CMK (cell line): ENCODE measurements around the gene SLC5A6.

Experiments
- DNase-seq: peaks from one replicate; pipeline ENCODE4 v3.0.0-alpha.2; 2010; ENCODE audit warnings: low read depth

SLC5A6 gene

DNA sequence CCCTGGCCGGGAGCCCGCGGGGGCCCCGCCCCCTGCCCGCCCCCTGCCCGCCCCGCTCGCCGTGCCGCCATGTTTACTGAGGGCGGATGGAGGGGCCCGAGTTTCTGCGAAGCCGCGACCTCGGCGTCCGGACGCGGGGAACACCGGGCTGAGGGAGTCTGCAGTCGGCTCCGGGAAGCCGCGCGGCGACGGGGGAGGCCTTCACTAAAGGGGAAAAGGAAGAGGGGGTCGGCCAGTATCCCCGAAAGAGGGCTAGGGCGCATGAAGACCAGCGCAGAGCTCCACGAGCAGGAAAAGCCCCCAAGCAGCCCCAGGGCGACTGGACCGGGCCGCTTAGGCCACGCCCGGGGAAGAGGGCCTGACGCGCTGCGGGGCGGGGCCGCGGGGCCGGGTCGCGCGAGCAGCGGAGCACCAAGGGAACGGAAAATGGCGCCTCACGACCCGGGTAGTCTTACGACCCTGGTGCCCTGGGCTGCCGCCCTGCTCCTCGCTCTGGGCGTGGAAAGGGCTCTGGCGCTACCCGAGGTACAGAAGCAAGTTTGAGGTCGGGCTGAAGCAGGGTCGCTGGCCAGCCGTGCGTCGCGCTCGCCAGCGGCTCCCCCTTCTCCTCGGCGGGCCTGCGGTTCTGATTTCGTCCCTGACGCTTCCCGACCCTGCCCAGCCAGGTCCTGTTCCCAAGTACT, at the start of gene SLC5A6, which contains the start of gene ATRAID:
TSS of gene SLC5A6 (minus strand) at position 326 of the 683 bp plus-strand sequence. CDS start 4,618 bp downstream, outside the sequence.
TSS of gene ATRAID (plus strand) at position 99 of the 683 bp plus-strand sequence. CDS start at position 427, 328 bp downstream.
- DNase-seq = peak; percentile 77

DNA sequence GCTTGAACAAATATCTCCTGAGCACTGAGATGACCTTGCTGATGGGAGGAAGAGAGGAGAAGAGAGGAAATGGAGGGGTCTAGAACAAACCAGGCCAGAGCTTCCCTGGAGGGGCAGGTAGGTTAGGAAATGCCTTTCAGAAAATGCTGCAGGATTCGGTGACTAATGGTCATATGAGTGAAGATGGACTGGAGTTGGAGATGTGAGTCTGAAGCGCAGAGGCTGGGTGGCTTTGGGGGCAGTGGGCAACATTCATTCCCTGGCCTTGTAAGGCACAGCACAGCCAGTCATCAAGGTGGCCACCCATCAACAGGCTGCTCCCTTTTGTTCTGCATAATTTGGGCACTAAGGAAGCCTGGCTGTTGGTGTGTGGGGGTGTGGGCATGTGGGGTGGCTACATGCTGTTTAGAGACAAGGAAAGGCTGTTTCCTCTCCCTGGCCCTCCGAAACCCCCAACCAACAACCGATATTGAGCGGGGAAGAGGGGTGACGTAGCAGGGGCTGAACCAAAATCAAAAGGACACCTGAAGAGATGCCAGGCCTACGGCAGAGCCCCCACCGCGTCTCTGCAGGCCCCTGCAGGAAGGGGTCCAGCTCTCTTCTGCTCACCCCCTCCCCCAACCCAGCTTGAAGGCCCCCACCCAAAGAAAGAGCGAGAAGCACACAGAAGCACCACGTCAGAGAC, 49.3 kb upstream of the SLC5A6 start:
- DNase-seq = no peak

DNA sequence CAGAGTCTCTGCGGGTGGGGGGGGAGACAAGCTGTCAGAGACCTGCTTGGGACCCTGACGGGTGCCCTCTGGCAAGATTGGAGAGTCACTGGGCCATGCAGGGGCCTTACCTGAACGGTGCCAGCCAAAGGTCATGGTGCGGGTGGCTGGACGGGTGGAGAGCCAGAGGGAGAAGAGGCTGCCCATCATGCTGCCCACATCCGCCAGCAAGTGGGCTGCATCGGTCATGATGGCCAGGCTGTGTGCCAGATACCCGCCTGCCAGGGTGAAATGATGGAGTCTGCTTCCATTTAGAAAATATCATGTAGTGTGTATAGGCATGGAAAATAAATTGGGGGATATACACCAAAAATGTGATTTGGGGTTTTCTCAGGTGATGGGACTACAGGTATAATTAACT, 46.0 kb upstream of the SLC5A6 start:
- DNase-seq = no peak

DNA sequence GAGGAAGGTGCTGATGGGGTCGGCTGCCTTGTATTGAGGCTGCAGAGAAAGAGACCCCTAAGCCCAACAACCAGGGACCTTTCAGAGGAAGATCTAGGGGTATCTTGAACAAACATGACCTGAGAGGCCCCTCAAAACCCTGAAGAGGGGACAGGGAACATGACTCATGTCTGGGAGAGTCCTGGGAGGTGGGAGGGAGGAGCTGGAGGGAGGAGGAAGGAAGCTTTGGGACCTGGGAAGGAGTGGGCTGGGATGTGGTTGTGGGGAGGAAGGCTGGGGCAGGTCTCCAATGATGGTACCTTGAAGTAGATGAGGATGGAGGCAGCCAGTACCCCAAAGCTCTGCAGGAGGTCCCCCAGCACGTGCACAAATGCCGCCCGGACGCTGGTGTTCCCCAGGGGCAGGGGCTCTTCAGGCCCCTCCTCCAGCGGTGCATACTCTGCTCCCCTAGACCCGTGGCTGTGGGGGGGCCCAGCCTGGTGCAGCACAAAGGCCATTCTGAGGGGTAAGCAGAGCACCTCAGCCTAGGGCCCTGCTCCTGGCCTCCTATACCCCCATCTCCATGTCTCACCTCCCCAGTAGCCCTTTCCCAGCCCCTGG, 44.9 kb upstream of the SLC5A6 start:
- DNase-seq = no peak

DNA sequence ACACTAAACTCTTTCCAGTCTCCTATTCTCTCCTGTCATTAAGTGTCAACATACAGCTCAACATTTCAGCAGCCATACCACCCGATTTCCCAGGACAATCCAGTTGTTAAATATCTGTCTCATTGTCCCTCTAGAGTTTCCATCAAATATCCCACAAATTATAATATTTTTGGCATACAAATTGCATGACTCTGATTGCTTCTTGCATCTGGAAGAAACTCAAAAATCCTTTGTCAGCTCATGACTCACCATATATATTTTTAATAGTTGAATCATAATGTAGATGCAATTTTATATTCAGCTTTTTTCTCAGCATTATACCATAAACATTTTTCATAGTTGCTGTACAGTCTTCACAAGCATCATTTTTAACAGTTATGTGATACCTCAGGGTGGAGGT, 43.6 kb upstream of the SLC5A6 start:
- no peak for DNase-seq

DNA sequence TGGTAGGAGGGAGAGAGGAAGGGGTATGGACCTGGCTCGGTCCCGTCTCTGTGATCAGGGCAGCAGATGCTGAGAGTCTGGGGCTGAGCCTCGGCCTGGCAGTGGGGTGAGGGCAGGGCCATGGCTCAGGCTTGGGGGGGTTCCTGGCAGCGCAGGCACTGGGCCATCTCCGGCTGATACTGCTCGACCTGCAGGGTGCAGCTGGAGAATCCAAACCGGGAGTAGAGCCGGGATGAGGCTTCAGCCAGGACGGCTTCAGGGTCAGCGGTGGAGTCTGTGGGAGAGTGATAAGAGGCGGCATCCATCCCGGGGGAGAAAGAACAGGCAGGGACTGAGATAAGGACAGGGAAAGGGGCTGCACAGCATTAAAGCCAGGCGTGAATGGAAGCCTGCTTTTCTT, 43.1 kb upstream of the SLC5A6 start:
- DNase-seq = no peak

DNA sequence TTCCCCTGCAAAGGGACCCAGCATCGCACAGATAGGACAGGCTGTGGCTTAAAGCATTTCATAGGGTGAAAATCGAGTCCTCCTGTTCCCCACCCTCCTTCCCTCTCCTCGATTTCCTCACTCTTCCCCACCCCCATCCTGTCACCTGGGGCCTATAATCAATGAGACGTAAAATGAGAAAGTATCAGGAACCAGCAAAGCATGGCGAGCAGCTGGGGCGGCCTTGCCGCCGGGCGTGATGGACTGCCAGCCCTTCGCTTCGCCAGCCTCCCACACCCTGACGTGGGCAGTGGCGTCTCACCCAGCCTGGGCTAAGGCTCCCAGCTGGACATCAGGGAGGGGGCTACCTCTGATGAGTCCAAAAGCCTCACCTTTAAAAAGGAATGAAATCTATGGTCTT, 39.7 kb upstream of the SLC5A6 start:
- DNase-seq = no peak

DNA sequence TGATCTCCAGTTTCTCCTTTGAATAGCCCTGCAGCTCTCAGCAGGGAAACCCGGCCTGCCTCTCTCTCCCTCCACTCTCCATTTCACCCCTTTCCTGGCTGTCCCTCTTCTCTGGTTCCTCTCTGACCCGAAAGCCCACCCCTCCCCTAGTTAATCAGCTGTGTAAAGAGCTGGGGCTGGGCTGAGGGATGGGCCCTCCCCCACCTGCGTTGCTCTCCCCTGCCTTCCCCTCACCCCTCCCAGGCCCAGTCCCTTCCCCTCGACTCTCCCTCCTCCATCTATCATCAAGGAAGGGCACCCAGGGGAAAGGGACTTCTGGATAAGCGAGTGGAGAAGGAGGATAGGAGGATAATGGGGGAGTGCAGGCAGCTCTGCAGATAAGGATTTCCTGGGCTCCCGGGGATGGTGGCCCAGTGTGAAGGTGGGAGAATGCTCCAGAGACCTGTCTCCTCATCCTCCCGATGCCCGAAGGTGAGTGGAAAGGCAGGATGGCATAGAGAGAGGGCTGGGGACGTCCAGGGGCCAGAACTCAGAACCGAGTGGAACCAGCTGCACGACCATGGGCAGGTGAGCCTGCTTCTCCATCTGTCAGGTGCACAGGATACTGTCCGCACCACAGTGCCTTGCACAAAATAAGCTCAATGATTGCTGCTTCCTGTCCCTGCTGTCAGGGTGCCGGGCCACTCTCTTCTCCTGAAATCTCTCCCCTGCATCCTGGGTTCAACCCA, 38.7 kb upstream of the SLC5A6 start:
- no peak for DNase-seq

DNA sequence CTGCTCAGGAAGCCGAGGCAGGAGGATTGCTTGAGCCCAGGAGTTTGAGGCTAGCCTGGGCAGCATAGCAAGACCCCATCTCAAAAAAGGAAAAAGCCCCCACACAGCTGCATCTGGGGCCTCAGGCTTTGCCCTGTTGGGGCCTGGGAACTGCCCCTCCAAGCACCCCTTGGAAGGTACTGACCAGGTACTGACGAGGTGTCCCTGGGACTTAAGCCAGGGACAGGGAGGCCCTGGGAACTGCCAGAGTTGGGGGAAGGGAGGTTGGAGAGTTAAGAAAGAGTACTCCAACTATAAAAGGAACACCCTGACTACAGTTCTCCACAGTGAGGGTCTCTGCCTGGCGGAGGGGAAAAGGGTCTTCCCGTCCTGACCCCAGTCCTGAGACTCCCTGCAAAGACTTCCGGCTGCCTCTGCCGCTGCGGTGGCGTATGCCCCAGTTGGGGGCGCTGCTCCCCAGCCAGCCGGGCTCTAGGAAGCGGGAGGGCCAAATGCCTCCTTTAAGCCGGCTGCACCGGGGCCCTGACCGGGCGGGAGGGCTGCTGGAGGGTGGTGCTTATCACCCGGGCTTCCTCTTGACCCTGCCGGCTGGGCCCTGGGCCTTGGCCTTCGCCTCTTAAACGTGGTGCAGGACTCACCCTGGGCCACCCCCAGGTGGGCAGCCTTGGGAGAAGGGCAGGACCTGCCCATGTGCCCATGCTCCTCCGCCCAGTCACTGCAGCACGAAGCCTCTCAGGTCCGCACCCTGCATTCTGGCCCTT, 38.0 kb upstream of the SLC5A6 start:
- DNase-seq = peak; percentile 50

DNA sequence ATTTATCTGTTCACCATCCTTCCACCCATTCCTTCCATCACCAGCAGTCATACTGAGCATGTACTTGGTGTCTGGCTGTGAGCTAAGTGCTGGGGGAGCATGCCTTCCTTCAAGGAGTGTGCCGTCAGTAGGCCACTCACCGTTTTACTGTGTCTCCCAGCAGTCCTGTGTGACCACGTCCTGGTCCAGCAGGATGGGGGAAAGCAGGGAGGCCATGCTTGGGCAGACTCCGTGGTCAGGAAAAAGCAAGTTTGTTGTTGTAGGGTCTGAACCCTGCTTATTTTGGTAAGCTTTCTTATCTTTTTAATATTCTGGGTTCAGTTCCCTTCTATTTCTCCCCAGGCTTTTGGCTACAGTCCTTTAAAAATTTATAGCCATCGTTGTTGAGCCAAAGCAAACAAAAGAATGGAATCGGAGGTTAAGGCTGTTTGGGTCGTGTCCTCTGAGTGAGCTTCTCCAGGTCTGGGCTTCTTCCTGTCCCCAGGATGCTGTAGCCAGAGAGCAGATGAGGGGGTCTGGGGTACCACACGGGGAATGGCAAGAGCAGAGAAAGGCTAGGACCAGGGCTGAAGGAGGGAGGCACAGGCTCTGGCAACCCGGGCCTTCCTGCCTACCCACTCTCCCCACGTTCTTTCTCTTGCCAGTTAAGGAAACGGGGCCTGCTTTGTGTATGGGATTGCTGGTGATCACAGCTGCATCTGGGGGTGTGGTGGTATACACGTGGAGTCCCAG, 37.3 kb upstream of the SLC5A6 start:
- DNase-seq = no peak

DNA sequence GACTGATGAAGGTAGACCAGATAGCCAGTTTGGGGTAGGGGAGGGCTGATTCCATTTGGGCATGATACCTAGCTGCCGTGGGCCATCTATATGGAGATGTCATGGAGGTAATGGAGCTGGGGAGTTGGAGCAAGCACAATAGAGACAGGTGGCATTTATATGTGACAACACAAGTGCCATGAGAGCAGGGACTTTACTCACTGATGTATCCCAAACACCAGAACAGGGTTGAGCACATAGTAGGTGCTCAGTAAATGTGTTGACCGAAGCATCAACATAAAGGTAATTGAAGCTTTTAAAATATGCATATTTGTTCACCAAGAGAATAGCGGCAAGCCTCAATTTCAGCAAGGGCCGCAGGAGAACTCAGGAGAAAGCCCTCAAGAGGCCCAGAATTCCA, 35.8 kb upstream of the SLC5A6 start:
- no peak for DNase-seq

DNA sequence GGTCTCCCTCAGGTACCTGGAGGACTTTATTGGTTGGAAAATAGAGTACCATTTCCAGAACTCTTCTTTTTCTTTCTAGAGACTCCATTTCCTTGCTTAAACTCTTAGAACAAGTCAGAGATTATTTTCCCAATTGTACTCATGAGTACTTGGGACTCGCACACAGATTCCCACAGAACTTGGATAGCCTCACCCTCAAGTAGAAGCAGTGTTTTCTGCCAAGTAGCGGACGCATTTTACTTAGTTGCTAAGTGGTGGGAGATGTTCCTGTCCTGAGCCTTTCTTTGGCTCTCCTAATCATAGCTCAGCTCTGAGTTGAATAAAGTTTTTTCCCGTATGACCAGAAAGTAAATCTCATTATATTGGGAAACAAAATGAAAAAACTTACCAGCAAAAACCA, 33.6 kb upstream of the SLC5A6 start:
- no peak for DNase-seq

DNA sequence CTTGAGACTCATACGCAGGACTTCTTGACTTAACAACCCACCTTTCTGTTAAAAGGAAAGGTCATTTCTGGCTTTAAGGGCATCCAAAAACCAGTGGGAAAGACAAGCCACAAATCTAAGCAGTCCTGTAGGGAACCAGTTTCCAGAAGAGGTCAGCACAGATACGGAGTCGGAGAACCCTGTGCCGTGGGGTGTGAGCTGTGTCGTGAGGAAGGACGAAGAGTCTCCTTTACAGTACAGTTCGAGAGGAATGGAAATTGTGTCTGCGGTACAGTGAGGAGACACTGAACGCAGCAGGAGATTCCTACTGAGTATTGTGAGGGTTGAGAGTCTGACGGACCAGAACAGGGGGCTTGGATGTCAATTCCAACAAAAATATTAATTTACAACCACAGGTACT, 33.0 kb upstream of the SLC5A6 start:
- DNase-seq = no peak

DNA sequence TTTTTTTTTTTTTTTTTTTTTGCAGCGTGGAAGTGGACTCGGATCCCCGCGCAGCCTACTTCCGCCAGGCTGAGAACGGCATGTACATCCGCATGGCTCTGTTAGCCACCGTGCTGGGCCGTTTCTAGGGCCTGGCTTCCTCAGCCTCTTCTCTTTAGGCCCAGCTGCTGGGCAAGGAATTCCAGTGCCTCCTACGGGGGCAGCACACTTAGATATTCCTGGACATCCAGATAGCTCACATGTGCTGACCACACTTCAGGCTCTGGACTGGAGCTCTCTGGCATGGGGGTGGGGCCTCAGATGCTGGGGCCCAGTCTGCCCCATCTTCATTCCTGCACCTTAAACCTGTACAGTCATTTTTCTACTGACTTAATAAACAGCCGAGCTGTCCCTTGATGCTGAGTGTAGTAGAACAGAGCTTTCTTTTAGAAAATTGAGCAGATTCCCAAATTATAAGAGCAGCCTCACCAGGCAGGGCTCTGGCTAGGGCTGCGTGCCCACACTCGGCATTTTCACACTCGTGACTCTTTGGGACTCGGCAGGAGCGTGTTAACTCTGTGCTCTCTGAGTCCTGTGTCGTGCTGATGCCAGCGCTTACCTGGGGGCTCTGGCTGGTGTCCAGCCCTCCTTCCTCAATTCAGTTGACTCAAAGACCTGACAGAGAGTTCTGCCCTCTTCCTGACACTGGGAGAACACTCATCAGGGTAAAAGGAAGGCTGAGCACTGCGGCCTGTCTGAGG, 31.5 kb upstream of the SLC5A6 start:
- DNase-seq = no peak

DNA sequence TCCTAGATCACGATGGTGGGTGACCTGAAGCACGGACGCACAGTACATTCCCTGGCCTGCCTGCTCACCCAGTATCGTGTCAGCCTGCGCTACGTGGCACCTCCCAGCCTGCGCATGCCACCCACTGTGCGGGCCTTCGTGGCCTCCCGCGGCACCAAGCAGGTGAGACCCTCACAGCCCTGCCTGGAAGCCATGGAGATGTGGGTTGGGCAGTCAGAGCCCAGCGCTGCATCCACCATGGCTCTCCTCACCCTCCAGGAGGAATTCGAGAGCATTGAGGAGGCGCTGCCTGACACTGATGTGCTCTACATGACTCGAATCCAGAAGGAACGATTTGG, 30.5 kb upstream of the SLC5A6 start:
- no peak for DNase-seq

DNA sequence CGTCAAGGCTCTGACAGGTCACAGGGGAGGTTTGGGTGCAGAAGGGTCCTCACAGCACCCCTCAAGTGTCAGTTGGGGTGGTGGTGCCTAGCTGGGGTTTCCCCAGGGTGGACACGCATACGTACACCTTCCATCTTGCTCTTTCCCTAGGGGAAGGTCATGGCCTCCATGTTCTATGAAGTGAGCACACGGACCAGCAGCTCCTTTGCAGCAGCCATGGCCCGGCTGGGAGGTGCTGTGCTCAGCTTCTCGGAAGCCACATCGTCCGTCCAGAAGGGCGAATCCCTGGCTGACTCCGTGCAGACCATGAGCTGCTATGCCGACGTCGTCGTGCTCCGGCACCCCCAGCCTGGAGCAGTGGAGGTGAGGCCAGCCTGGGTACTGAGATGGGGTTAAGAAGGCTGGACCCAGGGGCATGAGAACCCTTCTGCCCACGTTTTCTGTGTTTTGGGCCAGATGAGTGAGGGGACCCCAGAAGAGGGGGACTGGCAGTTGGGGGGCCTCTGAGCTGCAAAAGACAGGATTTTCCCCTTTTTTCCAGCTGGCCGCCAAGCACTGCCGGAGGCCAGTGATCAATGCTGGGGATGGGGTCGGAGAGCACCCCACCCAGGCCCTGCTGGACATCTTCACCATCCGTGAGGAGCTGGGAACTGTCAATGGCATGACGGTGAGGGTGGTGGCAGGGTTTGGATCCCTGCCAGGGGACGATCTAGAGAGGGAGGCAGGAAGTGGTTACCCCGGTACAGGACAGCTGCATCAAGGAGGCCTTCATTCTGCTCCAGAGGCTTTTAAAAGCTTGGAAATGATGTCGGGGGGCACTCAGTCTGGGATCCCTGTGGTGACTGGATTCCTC, 29.9 kb upstream of the SLC5A6 start:
- DNase-seq = no peak

DNA sequence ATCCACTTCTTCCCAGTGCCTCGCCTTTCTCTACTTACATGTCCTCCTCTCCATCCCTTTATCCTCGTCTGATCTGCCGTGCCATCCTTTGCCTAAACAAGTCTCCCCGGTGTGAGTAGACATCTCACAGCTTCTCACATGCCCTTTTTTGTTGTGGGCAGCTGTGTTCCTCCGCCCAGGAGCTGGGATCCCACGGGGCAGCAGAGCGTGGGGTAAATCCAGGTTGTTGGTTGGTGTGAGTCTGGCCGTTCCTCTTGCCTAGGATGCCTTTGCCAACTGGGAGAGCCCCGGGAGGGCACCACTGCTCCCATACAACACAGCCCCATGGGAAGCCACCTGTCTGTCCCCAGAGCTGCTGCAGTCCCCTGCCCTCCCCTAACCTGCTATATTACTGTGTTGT, 28.3 kb upstream of the SLC5A6 start:
- no peak for DNase-seq

DNA sequence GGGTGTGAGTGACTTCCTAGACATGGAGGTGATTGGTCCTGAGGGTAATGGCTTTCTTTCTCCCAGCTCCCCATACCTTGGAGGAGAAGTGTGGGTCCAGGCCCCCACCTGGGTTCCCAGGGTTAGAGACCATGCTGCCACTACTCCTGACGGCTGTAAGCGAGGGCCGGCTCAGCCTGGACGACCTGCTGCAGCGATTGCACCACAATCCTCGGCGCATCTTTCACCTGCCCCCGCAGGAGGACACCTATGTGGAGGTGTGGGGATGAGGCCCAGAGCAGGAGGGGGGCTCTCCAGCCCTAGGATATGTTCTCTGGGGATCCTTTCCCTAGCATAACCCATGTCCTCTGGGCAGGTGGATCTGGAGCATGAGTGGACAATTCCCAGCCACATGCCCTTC, 26.9 kb upstream of the SLC5A6 start:
- no peak for DNase-seq

DNA sequence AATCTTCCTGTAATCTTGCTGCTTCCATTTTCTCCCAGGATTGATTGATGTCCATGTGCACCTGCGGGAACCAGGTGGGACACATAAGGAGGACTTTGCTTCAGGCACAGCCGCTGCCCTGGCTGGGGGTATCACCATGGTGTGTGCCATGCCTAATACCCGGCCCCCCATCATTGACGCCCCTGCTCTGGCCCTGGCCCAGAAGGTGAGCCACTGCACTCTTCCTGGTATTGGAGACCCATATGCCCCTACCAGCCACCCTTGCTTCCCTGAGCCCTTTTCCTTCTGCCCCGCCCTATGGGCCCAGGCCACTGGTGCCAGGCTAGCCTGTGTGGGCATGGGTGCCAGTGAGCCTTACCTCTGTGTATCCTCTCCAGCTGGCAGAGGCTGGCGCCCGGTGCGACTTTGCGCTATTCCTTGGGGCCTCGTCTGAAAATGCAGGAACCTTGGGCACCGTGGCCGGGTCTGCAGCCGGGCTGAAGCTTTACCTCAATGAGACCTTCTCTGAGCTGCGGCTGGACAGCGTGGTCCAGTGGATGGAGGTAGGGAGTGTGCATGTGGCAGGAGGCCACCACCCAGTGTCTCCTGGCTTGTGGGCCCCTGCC, 25.4 kb upstream of the SLC5A6 start:
- no peak for DNase-seq
